ENCODE results near the gene PALD1.

- TF ChIP-seq POLR2AphosphoS5 (IDR thresholded peaks at IDR 0.05; ENCODE audit: low read depth, low read length) (no peak), NR3C1 (CRISPR knock-in tag; IDR thresholded peaks at IDR 0.05) (no peak), KDM4B (CRISPR knock-in tag; IDR thresholded peaks at IDR 0.05) (no peak), ZNF558 (CRISPR knock-in tag; IDR thresholded peaks at IDR 0.05; ENCODE audit: borderline replicate concordance) (no peak), POLR2A (IDR thresholded peaks at IDR 0.05; ENCODE audit: insufficient read depth in 1 of 2, low read depth in 2 of 2, low read length in 2 of 2) (no peak), DPF2 (CRISPR knock-in tag; IDR thresholded peaks at IDR 0.05; ENCODE audit: borderline replicate concordance, low read depth) (no peak), ELF4 (CRISPR knock-in tag; IDR thresholded peaks at IDR 0.05; ENCODE audit: borderline replicate concordance) (no peak), MAZ (IDR thresholded peaks at IDR 0.05; ENCODE audit: borderline replicate concordance, low read depth, low read length) (no peak), MAZ (CRISPR knock-in tag; IDR thresholded peaks at IDR 0.05; ENCODE audit: low read depth) (no peak), STAG1 (CRISPR knock-in tag; IDR thresholded peaks at IDR 0.05) (no peak), EZH2 (conservative IDR thresholded peaks at IDR 0.05; ENCODE audit: low read depth, low read length) (no peak)
- TF ChIP-seq, protein P1, sequence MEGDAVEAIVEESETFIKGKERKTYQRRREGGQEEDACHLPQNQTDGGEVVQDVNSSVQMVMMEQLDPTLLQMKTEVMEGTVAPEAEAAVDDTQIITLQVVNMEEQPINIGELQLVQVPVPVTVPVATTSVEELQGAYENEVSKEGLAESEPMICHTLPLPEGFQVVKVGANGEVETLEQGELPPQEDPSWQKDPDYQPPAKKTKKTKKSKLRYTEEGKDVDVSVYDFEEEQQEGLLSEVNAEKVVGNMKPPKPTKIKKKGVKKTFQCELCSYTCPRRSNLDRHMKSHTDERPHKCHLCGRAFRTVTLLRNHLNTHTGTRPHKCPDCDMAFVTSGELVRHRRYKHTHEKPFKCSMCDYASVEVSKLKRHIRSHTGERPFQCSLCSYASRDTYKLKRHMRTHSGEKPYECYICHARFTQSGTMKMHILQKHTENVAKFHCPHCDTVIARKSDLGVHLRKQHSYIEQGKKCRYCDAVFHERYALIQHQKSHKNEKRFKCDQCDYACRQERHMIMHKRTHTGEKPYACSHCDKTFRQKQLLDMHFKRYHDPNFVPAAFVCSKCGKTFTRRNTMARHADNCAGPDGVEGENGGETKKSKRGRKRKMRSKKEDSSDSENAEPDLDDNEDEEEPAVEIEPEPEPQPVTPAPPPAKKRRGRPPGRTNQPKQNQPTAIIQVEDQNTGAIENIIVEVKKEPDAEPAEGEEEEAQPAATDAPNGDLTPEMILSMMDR (CRISPR knock-in tag; IDR thresholded peaks at IDR 0.05) = no peak
- TF ChIP-seq, protein P2, sequence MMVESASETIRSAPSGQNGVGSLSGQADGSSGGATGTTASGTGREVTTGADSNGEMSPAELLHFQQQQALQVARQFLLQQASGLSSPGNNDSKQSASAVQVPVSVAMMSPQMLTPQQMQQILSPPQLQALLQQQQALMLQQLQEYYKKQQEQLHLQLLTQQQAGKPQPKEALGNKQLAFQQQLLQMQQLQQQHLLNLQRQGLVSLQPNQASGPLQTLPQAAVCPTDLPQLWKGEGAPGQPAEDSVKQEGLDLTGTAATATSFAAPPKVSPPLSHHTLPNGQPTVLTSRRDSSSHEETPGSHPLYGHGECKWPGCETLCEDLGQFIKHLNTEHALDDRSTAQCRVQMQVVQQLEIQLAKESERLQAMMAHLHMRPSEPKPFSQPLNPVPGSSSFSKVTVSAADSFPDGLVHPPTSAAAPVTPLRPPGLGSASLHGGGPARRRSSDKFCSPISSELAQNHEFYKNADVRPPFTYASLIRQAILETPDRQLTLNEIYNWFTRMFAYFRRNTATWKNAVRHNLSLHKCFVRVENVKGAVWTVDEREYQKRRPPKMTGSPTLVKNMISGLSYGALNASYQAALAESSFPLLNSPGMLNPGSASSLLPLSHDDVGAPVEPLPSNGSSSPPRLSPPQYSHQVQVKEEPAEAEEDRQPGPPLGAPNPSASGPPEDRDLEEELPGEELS (CRISPR knock-in tag; IDR thresholded peaks at IDR 0.05) = no peak
These were observed 109.7 kb downstream of the PALD1 start for GRCh38 chr10:70588255-70588654.

Measured in HepG2 (cell line).